ENCODE measurements around the gene LIPM.

DNA sequence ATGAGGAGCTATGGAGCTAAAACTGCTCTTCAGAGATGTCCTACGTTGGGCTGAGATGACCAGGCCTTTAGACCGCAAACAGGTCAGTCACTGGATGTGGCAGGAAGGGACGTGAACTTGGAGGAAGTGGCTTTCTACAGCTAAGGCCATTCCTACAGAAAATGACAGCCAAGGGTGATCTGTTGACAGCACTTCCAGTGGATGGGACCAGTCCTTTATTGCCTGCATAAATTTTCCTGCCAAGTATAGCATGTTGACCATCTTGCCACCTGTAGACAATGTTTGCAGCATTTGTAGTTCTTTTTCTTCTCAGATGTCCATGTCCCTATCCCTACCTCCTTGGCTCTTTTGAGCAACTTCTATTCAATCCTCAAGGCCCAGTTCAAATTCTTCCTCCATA lies 3.4 kb downstream of the LIPM start:
- no peak for TF ChIP-seq POLR2AphosphoS5 (IDR thresholded peaks at IDR 0.05)
- TF ChIP-seq, protein P1, sequence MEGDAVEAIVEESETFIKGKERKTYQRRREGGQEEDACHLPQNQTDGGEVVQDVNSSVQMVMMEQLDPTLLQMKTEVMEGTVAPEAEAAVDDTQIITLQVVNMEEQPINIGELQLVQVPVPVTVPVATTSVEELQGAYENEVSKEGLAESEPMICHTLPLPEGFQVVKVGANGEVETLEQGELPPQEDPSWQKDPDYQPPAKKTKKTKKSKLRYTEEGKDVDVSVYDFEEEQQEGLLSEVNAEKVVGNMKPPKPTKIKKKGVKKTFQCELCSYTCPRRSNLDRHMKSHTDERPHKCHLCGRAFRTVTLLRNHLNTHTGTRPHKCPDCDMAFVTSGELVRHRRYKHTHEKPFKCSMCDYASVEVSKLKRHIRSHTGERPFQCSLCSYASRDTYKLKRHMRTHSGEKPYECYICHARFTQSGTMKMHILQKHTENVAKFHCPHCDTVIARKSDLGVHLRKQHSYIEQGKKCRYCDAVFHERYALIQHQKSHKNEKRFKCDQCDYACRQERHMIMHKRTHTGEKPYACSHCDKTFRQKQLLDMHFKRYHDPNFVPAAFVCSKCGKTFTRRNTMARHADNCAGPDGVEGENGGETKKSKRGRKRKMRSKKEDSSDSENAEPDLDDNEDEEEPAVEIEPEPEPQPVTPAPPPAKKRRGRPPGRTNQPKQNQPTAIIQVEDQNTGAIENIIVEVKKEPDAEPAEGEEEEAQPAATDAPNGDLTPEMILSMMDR (IDR thresholded peaks at IDR 0.05): no peak

All from suprapubic skin (tissue), 3 donors.